CD4-positive, alpha-beta T cell (primary cell): ENCODE results near the gene PPP6R3. TPM values are rescaled to one million over a fixed set of nuclear protein-coding genes. Genes with fewer than 3 reads are reported as not detected.

Experiments used
- ATAC-seq: fragments of 200-7000 bp; cut with Tn5 transposase; one replicate; pipeline ENCODE4 v1.10.0; 2022; ENCODE audit warnings: mild to moderate bottlenecking; ENCODE audit not compliant: poor library complexity
- CTCF ChIA-PET: fragments of 350-600 bp; sonication (Branson Sonifier 250); formaldehyde crosslinking; loops from one replicate; lab custom pipeline; 2021; ENCODE audit warnings: antibody characterized with exemption, inconsistent platforms; lab: Charles Lee
- POLR2A ChIA-PET: fragments of 350-600 bp; sonication (Branson Sonifier 250); formaldehyde crosslinking; loops from one replicate; lab custom pipeline; 2021; ENCODE audit warnings: antibody characterized with exemption, inconsistent platforms; lab: Charles Lee
- DNase-seq, 14 experiments: peaks; one replicate each; pipeline ENCODE4 v3.0.0-alpha.2; 2013 to 2020; ENCODE audit warnings: mixed read lengths in 2 of 14
- H3K27ac ChIP-seq, 2 donors: one replicate each; pipeline versions ENCODE4 v1.5.1 to v1.7.0; 2013; ENCODE audit warnings: low read length in 2 of 2, low read depth in 1 of 2, mild to moderate bottlenecking in 1 of 2
- H3K27me3 ChIP-seq, 2 experiments: 1 replicate in 1 of 2; 2 replicates in 1 of 2; pipeline versions ENCODE4 v1.6.1 to v1.7.0; 2013; ENCODE audit warnings: low read length in 2 of 2, control low read depth in 1 of 2, mild to moderate bottlenecking in 1 of 2, moderate library complexity in 1 of 2; ENCODE audit not compliant: insufficient read depth in 2 of 2, control insufficient read depth in 1 of 2
- H3K36me3 ChIP-seq: one replicate; pipeline ENCODE4 v1.6.1; 2013; ENCODE audit warnings: low read length, control low read depth; ENCODE audit not compliant: insufficient read depth
- H3K4me1 ChIP-seq: one replicate; pipeline ENCODE4 v1.6.1; 2013; ENCODE audit warnings: low read length, control low read depth; ENCODE audit not compliant: insufficient read depth
- H3K4me3 ChIP-seq: one replicate; pipeline ENCODE4 v1.5.1; 2013; ENCODE audit warnings: mild to moderate bottlenecking, low read length, moderate library complexity
- H3K9me3 ChIP-seq, 2 experiments: 1 replicate in 1 of 2; 2 replicates in 1 of 2; pipeline versions ENCODE4 v1.6.1 to v1.7.0; 2013; ENCODE audit warnings: low read length in 2 of 2, mild to moderate bottlenecking in 2 of 2, control low read depth in 1 of 2, moderate library complexity in 1 of 2; ENCODE audit not compliant: control insufficient read depth in 1 of 2, insufficient read depth in 1 of 2
- H3K27ac Mint-ChIP-seq: one replicate; pipeline ENCODE4 v1.8.0; 2020; ENCODE audit warnings: mixed read lengths
- H3K27me3 Mint-ChIP-seq: one replicate; pipeline ENCODE4 v1.8.0; 2021; ENCODE audit warnings: mixed read lengths
- H3K36me3 Mint-ChIP-seq: one replicate; pipeline ENCODE4 v1.8.0; 2021; ENCODE audit warnings: low read depth, mixed read lengths
- H3K4me1 Mint-ChIP-seq: one replicate; pipeline ENCODE4 v1.8.0; 2021; ENCODE audit warnings: low read depth, mixed read lengths
- H3K4me3 Mint-ChIP-seq: one replicate; pipeline ENCODE4 v1.8.0; 2020; ENCODE audit warnings: mild to moderate bottlenecking, mixed read lengths
- H3K9me3 Mint-ChIP-seq: one replicate; pipeline ENCODE4 v1.8.0; 2020; ENCODE audit warnings: mixed read lengths
- intact Hi-C, 2 experiments: fragments of 100-400 bp; cut with DNase I in 1 of 2; cut with micrococcal nuclease in 1 of 2; formaldehyde crosslinking; loops; one replicate each; pipeline versions ENCODE4 v1.15.1 to v1.9.0; 2023 to 2025; cut with DNase I, micrococcal nuclease
- total RNA-seq, 174 experiments: library from RNA in 2 of 174; stranded (reverse) in 2 of 174; gene quantifications; one replicate each; pipeline ENCODE4 v1.2.3 and lab custom pipeline; 2021 to 2026
- TF ChIP-seq, protein P1 (sequence below): fragments of 200-600 bp; IDR thresholded peaks from one replicate; pipeline ENCODE4 v1.8.0; 2022; ENCODE audit warnings: antibody characterized with exemption, mild to moderate bottlenecking

Gene PPP6R3
- total RNA-seq, 2 experiments from 2014 or later = 108 to 109 TPM

DNA sequence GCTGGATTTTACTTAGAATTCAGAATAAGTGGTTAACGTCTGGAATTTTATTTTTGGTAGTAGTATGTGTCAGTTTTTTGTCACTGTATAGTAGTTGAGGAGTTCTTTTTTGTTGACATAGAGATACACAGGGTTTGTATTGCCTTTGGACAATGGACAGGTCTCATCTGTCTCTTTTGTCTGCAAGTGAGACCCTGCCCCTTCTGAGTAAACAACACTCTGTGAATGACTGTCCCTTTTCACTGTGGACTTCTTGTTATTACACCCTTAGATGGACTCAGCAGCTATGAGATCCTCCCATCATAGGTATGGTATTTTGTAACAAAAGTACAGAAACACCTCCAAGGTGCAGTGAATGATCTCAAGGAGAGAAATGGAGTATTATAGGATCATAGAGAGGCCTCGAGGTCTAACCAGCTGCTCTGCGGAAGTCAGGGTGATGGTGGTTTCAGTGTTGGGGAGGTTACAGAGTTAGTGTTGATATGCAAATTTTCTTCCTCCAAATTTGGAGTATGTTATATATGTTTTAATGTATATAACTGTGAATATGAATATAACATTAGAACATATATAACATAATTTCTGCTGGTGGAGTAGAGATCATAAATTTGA, 7.8 kb downstream of the PPP6R3 start:
- no peak overlapping the region for H3K4me3 ChIP-seq
- intact Hi-C loops = loop anchor here in 1 of 2 experiments (10.0 kb wide), 2 partner anchors 376 to 436 kb away; partner anchors contain the start of genes CPT1A, IGHMBP2 and MRPL21
- peak overlapping the region; percentile 11 for H3K4me3 Mint-ChIP-seq
- TF ChIP-seq, protein P1, sequence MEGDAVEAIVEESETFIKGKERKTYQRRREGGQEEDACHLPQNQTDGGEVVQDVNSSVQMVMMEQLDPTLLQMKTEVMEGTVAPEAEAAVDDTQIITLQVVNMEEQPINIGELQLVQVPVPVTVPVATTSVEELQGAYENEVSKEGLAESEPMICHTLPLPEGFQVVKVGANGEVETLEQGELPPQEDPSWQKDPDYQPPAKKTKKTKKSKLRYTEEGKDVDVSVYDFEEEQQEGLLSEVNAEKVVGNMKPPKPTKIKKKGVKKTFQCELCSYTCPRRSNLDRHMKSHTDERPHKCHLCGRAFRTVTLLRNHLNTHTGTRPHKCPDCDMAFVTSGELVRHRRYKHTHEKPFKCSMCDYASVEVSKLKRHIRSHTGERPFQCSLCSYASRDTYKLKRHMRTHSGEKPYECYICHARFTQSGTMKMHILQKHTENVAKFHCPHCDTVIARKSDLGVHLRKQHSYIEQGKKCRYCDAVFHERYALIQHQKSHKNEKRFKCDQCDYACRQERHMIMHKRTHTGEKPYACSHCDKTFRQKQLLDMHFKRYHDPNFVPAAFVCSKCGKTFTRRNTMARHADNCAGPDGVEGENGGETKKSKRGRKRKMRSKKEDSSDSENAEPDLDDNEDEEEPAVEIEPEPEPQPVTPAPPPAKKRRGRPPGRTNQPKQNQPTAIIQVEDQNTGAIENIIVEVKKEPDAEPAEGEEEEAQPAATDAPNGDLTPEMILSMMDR = no peak
- H3K27ac ChIP-seq = peak overlapping the region in 1 of 2 donors; percentile 23
- peak overlapping the region; percentile 75 for H3K27ac Mint-ChIP-seq
- H3K27me3 Mint-ChIP-seq = no peaks in the 10 kb centered on the region
- peaks cover 84% of the 10 kb centered on the region for H3K4me1 ChIP-seq
- peaks cover 92% of the 10 kb centered on the region for H3K4me1 Mint-ChIP-seq
- ChIA-PET CTCF (no interaction called here), POLR2A (interaction anchor here (1.0 kb wide), 1 partner anchor 24 kb away, joined by 3 read pairs; no protein-coding TSS in a partner anchor)
- no peaks in the 10 kb centered on the region for H3K36me3 ChIP-seq
- H3K9me3 ChIP-seq = no peaks in the 10 kb centered on the region
- ATAC-seq (peak; percentile 51), DNase-seq (peak in 3 of 14 experiments; percentile 21 to 36 (median 35))
- H3K36me3 Mint-ChIP-seq = peaks cover 36% of the 10 kb centered on the region
- H3K27me3 ChIP-seq = no peaks in the 10 kb centered on the region
- H3K9me3 Mint-ChIP-seq = no peaks in the 10 kb centered on the region

DNA sequence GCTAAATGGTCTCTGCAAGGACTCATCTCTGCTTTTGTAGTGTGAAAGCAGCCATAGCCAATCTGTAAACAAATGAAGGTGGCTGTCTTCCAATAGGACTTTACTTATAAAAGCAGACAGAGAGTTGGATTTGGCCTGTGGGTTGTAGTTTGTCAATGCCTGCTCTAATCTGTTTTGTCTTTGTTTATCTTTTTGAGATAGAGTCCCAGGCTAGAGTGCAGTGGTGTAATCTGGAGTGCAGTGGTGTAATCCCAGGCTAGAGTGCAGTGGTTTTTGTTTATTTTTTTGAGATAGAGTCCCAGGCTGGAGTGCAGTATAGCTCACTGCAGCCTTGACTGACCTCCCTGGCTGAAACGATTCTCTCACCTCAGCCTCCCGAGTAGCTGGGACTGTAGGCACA, 8.6 kb downstream of the PPP6R3 start:
- peaks cover 81% of the 10 kb centered on the region for H3K4me1 ChIP-seq
- no peaks in the 10 kb centered on the region for H3K36me3 ChIP-seq
- H3K36me3 Mint-ChIP-seq = peaks cover 43% of the 10 kb centered on the region
- intact Hi-C loops = loop anchor here in 1 of 2 experiments (10.0 kb wide), 2 partner anchors 376 to 436 kb away; partner anchors contain the start of genes CPT1A, IGHMBP2 and MRPL21
- ATAC-seq (no peak), DNase-seq (no peak)
- peak overlapping the region in 1 of 2 donors; percentile 3 for H3K27ac ChIP-seq
- H3K4me1 Mint-ChIP-seq = peaks cover 93% of the 10 kb centered on the region
- H3K27ac Mint-ChIP-seq = peak overlapping the region; percentile 75
- CTCF ChIA-PET = interaction anchor here (0.9 kb wide), 1 partner anchor 9 kb away, joined by 3 read pairs; no protein-coding TSS in a partner anchor
- no peak overlapping the region for H3K4me3 Mint-ChIP-seq
- no peak overlapping the region for H3K4me3 ChIP-seq
- no peaks in the 10 kb centered on the region for H3K9me3 ChIP-seq
- POLR2A ChIA-PET = interaction anchor here (0.7 to 1.6 kb wide), 2 partner anchors 9 to 58 kb away, joined by 3 to 8 read pairs; partner anchors contain the start of gene PPP6R3
- no peaks in the 10 kb centered on the region for H3K27me3 Mint-ChIP-seq
- no peaks in the 10 kb centered on the region for H3K27me3 ChIP-seq
- no peaks in the 10 kb centered on the region for H3K9me3 Mint-ChIP-seq
- TF ChIP-seq, protein P1 = no peak

DNA sequence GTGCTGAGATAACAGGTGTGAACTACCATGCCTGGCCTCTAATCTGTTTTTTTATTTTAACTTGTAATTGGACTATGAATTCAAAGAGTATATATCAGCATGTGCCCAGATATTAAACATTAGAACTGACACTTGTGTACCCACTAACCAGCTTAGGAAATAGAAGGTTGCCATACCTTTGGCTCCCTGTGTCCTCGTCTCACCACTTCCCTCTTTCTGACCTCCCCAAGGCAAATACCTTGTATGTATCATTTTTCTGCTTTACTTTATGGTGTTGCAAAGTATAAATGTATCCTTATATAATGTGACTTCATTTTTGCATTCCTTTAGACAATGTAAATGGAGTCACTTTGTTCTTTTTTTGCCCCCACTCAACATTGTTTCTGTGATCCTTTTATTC, 9.1 kb downstream of the PPP6R3 start:
- no peak for DNase-seq
- no peaks in the 10 kb centered on the region for H3K27me3 Mint-ChIP-seq
- CTCF ChIA-PET = interaction anchor here (0.9 kb wide), 1 partner anchor 9 kb away, joined by 3 read pairs; no protein-coding TSS in a partner anchor
- TF ChIP-seq, protein P1 = no peak
- H3K36me3 Mint-ChIP-seq = peaks cover 47% of the 10 kb centered on the region
- H3K4me3 Mint-ChIP-seq = peak overlapping the region; percentile 16
- no peaks in the 10 kb centered on the region for H3K27me3 ChIP-seq
- no peaks in the 10 kb centered on the region for H3K36me3 ChIP-seq
- H3K4me1 ChIP-seq = peaks cover 78% of the 10 kb centered on the region
- intact Hi-C loops = loop anchor here (5.0 to 10.0 kb wide), 3 partner anchors 48 to 435 kb away; partner anchors contain the start of genes CPT1A (in 1 of the 2), IGHMBP2 (in 1 of the 2) and MRPL21 (in 1 of the 2)
- H3K9me3 ChIP-seq = no peaks in the 10 kb centered on the region
- no peak overlapping the region for H3K4me3 ChIP-seq
- POLR2A ChIA-PET = interaction anchor here (0.7 to 1.6 kb wide), 2 partner anchors 9 to 57 kb away, joined by 3 to 8 read pairs; partner anchors contain the start of gene PPP6R3
- peak overlapping the region in 1 of 2 donors; percentile 3 for H3K27ac ChIP-seq
- ATAC-seq = no peak
- H3K27ac Mint-ChIP-seq = peak overlapping the region; percentile 75
- H3K4me1 Mint-ChIP-seq = peaks cover 92% of the 10 kb centered on the region
- no peaks in the 10 kb centered on the region for H3K9me3 Mint-ChIP-seq
